OCI-LY1 (cell line): ENCODE data around the gene AREG.

Experiments used
- H2AFZ ChIP-seq: fragments of 200-600 bp; sonication (generic), shearing (Covaris generic); 2 replicates; pipeline ENCODE4 v1.6.0; 2014; ENCODE audit warnings: antibody characterized with exemption, mild to moderate bottlenecking, low read length
- H3F3A ChIP-seq: fragments of 200-600 bp; sonication (generic), shearing (Covaris generic); 2 replicates; pipeline ENCODE4 v1.6.0; 2014; ENCODE audit warnings: mild to moderate bottlenecking, antibody characterized with exemption, low read length, moderate library complexity; ENCODE audit not compliant: insufficient read depth
- H3K27ac ChIP-seq: fragments of 200-600 bp; sonication (generic); 2 replicates; pipeline ENCODE4 v1.5.1; 2014; ENCODE audit warnings: low read length, mixed run types, mild to moderate bottlenecking, low read depth; ENCODE audit not compliant: poor library complexity, severe bottlenecking
- H3K27me3 ChIP-seq: fragments of 200-600 bp; sonication (generic); 2 replicates; pipeline ENCODE4 v1.6.0; 2014; ENCODE audit warnings: antibody characterized with exemption, mild to moderate bottlenecking, low read length, moderate library complexity; ENCODE audit not compliant: insufficient read depth
- H3K36me3 ChIP-seq: fragments of 200-600 bp; sonication (generic); 2 replicates; pipeline ENCODE4 v1.6.1; 2014; ENCODE audit warnings: mild to moderate bottlenecking, antibody characterized with exemption, low read length, moderate library complexity, mixed read lengths; ENCODE audit not compliant: insufficient read depth
- H3K4me1 ChIP-seq: fragments of 200-600 bp; sonication (generic); 2 replicates; pipeline ENCODE4 v1.5.1; 2014; ENCODE audit warnings: mild to moderate bottlenecking, low read length, moderate library complexity; ENCODE audit not compliant: insufficient read depth, severe bottlenecking
- H3K4me2 ChIP-seq: fragments of 200-600 bp; sonication (generic), shearing (Covaris generic); 2 replicates; pipeline ENCODE4 v1.6.1; 2014; ENCODE audit warnings: low read length
- H3K4me3 ChIP-seq: fragments of 200-600 bp; sonication (generic); 2 replicates; pipeline ENCODE4 v1.5.1; 2014; ENCODE audit warnings: low read length, low read depth, mild to moderate bottlenecking, mixed read lengths; ENCODE audit not compliant: poor library complexity, severe bottlenecking
- H3K79me2 ChIP-seq: fragments of 200-600 bp; shearing (Covaris generic); 2 replicates; pipeline ENCODE4 v1.6.1; 2016; ENCODE audit warnings: mixed run types, low read length, mixed read lengths; ENCODE audit not compliant: insufficient read depth
- H3K9ac ChIP-seq: fragments of 200-600 bp; sonication (generic), shearing (Covaris generic); 2 replicates; pipeline ENCODE4 v1.6.1; 2014; ENCODE audit warnings: mild to moderate bottlenecking, low read length, mixed read lengths
- H3K9me2 ChIP-seq: fragments of 200-600 bp; sonication (generic), shearing (Covaris generic); 2 replicates; pipeline ENCODE4 v1.6.1; 2014; ENCODE audit warnings: low read depth, mild to moderate bottlenecking, low read length, mixed read lengths
- H3K9me3 ChIP-seq: fragments of 200-600 bp; shearing (Covaris generic); 2 replicates; pipeline ENCODE4 v1.6.1; 2014; ENCODE audit warnings: low read length, mixed read lengths
- H4K20me1 ChIP-seq: fragments of 200-600 bp; sonication (generic), shearing (Covaris generic); 2 replicates; pipeline ENCODE4 v1.6.0; 2016; ENCODE audit warnings: mild to moderate bottlenecking, low read length; ENCODE audit not compliant: insufficient read depth
- EZH2 ChIP-seq: fragments of 200-600 bp; sonication (generic), shearing (Covaris generic); IDR thresholded peaks from 2 replicates; pipeline ENCODE4 v1.8.0; 2017; ENCODE audit warnings: borderline replicate concordance, mixed run types, mild to moderate bottlenecking, antibody characterized with exemption, low read length, moderate library complexity, mixed read lengths
- TF ChIP-seq, protein P1 (sequence below): fragments of 200-600 bp; sonication (generic), shearing (Covaris generic); IDR thresholded peaks from 2 replicates; pipeline ENCODE4 v1.5.1; 2017; ENCODE audit warnings: mild to moderate bottlenecking, antibody characterized with exemption, low read length, moderate library complexity, mixed read lengths

AREG gene

DNA sequence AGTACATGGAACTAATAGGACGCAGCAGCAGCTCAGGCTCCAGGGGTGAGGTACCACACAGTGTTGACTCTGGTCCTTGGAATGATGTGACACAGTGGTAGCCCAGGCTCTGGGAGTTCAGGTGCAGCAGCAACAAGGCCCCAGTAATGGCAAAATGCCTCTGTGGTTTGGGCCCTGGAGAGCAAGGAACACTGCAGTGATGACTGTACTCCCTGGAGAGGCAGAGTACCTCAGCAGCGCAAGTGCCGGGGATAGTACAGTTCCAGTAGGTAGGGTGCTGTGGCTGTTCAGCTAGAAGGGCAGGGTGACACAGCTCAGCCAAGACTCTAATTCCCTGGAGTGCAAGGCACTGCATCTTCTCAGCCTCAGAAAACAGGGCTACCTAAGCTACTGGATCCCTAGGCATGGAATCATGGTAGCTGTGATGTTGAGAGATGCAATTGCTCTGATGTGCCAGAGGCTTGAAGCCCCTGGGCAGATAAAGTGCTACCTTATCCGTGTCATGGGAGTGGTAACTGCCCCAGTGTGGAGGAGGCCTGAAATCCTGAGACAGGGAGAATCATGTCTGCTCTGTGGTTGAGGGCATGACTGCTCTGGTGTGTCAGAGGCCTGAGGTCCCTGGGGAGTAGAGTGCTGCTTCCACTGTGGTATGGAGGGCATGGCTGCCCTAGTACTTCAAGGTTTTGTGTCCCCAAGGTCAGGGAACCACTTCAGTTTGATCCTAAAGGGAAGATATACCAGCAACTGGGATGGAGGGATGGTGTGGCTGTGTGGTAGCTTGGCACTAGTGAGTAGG is 55.2 kb downstream of the AREG start:
- Histone ChIP-seq H3K4me3 (no peak overlapping the region), H3K27me3 (no peaks in the 10 kb centered on the region), H3K4me2 (no peak overlapping the region), H3K4me1 (peaks cover under 1% of the 10 kb centered on the region), H3F3A (no peaks in the 10 kb centered on the region), H3K27ac (no peak overlapping the region), H3K9me3 (no peaks in the 10 kb centered on the region), H2AFZ (no peak overlapping the region), H3K9ac (no peak overlapping the region), H3K9me2 (no peaks in the 10 kb centered on the region), H4K20me1 (no peaks in the 10 kb centered on the region), H3K36me3 (no peaks in the 10 kb centered on the region), H3K79me2 (no peaks in the 10 kb centered on the region)
- TF ChIP-seq, protein P1, sequence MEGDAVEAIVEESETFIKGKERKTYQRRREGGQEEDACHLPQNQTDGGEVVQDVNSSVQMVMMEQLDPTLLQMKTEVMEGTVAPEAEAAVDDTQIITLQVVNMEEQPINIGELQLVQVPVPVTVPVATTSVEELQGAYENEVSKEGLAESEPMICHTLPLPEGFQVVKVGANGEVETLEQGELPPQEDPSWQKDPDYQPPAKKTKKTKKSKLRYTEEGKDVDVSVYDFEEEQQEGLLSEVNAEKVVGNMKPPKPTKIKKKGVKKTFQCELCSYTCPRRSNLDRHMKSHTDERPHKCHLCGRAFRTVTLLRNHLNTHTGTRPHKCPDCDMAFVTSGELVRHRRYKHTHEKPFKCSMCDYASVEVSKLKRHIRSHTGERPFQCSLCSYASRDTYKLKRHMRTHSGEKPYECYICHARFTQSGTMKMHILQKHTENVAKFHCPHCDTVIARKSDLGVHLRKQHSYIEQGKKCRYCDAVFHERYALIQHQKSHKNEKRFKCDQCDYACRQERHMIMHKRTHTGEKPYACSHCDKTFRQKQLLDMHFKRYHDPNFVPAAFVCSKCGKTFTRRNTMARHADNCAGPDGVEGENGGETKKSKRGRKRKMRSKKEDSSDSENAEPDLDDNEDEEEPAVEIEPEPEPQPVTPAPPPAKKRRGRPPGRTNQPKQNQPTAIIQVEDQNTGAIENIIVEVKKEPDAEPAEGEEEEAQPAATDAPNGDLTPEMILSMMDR = no peak
- TF ChIP-seq EZH2 = no peak

DNA sequence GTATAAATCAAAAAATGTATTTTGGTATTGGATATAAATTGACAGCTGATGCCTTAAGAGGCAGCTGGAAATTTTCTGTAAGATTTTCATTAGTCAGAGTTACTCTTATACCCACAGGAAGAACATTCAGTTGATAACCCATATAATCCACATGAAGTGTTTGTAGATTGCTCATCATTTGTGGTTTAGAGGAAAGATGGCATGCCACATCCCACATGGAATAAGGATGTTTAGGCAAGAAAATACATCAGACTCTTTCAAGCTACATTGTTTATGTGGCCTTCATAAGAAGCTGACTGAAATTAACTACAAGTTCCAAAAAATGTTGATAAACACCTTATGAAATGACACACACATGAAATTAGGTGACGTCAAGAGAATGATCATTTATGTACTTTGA is 56.6 kb downstream of the AREG start:
- H4K20me1 ChIP-seq = no peaks in the 10 kb centered on the region
- no peak overlapping the region for H2AFZ ChIP-seq
- no peak overlapping the region for H3K9ac ChIP-seq
- H3F3A ChIP-seq = no peaks in the 10 kb centered on the region
- no peak overlapping the region for H3K27ac ChIP-seq
- no peaks in the 10 kb centered on the region for H3K9me2 ChIP-seq
- no peak overlapping the region for H3K4me2 ChIP-seq
- no peaks in the 10 kb centered on the region for H3K9me3 ChIP-seq
- H3K4me3 ChIP-seq = no peak overlapping the region
- no peaks in the 10 kb centered on the region for H3K79me2 ChIP-seq
- H3K27me3 ChIP-seq = no peaks in the 10 kb centered on the region
- no peaks in the 10 kb centered on the region for H3K36me3 ChIP-seq
- TF ChIP-seq EZH2 = no peak
- TF ChIP-seq, protein P1 = no peak
- H3K4me1 ChIP-seq = peaks cover 8% of the 10 kb centered on the region

DNA sequence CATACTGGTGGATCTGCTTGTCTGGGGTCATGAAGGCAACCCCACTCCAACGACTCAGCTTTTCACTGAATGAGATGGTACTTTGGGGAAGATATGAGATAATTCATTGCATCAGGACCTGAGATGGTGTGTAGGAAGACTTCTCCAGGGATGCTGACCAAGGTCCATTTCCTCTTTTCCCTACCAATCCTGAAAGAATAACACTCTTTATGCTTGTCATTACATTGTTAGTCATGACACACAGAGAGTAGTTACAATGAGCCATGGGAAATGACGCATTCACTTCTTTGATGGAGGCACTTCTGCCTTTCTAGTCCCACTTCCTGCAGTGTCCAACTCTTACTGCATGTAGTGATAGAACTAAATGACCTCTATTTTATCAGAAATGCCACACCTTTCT is 58.6 kb downstream of the AREG start:
- Histone ChIP-seq H3K27me3 (no peaks in the 10 kb centered on the region), H3K79me2 (no peaks in the 10 kb centered on the region), H3K36me3 (no peaks in the 10 kb centered on the region), H3K4me1 (peaks cover 8% of the 10 kb centered on the region), H4K20me1 (no peaks in the 10 kb centered on the region), H3K4me2 (no peak overlapping the region), H2AFZ (no peak overlapping the region), H3K4me3 (no peak overlapping the region), H3K9ac (no peak overlapping the region), H3K9me2 (no peaks in the 10 kb centered on the region), H3K27ac (no peak overlapping the region), H3K9me3 (no peaks in the 10 kb centered on the region), H3F3A (no peaks in the 10 kb centered on the region)
- no peak for TF ChIP-seq EZH2
- TF ChIP-seq, protein P1 = no peak
